AG09309 (cell line): Measurements from ENCODE around the gene ACKR3.

Experiments
- DNase-seq: peaks from one replicate; pipeline ENCODE4 v3.0.0-alpha.2; 2010; ENCODE audit warnings: low read depth
- H3K4me3 ChIP-seq: 2 replicates; pipeline ENCODE4 v1.5.1; 2011; ENCODE audit warnings: mild to moderate bottlenecking, low read depth, low read length, moderate library complexity; ENCODE audit not compliant: control insufficient read depth
- TF ChIP-seq, protein P1 (sequence below): IDR thresholded peaks from 2 replicates; pipeline ENCODE4 v1.5.1; 2011; ENCODE audit warnings: mild to moderate bottlenecking, low read depth, low read length, inconsistent platforms; ENCODE audit not compliant: insufficient read depth, control insufficient read depth; ENCODE audit errors: missing control alignments

The ACKR3 gene

GRCh38 chr2:236582968-236583367, 13.3 kb downstream of the ACKR3 start:
- TF ChIP-seq, protein P1, sequence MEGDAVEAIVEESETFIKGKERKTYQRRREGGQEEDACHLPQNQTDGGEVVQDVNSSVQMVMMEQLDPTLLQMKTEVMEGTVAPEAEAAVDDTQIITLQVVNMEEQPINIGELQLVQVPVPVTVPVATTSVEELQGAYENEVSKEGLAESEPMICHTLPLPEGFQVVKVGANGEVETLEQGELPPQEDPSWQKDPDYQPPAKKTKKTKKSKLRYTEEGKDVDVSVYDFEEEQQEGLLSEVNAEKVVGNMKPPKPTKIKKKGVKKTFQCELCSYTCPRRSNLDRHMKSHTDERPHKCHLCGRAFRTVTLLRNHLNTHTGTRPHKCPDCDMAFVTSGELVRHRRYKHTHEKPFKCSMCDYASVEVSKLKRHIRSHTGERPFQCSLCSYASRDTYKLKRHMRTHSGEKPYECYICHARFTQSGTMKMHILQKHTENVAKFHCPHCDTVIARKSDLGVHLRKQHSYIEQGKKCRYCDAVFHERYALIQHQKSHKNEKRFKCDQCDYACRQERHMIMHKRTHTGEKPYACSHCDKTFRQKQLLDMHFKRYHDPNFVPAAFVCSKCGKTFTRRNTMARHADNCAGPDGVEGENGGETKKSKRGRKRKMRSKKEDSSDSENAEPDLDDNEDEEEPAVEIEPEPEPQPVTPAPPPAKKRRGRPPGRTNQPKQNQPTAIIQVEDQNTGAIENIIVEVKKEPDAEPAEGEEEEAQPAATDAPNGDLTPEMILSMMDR, result no peak
- DNase-seq, result no peak
- H3K4me3 ChIP-seq, result no peak overlapping the region

DNA sequence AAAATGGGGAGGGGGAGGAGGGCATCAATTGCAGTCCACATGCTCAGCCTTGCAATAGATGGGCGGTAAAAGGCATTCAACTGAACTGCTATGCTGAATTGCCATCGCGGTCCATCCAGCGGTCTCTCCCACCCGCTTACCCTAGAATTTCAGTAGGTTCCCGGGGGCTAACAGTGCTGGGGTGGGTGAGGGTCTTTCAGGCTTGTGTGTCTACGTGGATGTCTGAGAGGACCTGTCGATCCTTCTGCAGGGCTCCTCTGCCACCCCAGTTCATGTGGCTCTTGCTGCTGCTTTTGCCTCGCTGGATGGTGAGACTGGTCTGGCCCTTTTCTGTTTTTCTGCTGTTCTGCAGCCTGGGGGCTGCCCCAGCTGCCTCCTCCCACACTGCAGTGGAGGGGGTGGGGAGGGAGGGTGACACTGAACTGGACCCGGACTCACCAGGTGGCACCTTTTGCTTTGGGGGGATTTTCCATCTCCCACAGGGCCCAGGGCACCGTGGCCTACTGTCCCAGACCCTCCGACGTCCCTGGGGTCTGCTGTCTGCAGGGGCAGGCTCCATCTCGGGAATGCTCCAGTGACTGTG, 14.1 kb downstream of the ACKR3 start:
- no peak for DNase-seq
- TF ChIP-seq, protein P1, result no peak

GRCh38 chr2:236584521-236585384, 15.1 kb downstream of the ACKR3 start:
- TF ChIP-seq, protein P1, result no peak

More for the DNA sequence above, 14.1 kb downstream of the ACKR3 start:
- no peak overlapping the region for H3K4me3 ChIP-seq

DNA sequence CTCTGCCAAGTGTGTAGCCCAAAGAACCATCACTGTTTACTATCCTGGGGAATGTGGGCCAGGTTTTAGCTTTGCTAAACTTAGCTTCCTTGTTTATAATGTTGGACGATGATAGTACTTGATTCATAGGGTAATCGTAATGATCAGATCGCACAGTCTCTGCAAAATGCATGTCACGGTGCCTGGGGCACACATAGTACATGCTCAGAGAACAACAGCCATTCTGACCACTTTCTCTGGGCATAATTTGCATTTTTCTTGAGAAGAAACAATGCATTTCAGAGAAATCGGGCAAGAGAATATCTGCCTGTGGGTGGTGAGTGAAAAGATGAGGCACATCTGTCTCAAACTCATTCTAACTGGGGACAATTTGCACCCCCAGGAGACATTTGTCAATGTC, 16.3 kb downstream of the ACKR3 start:
- TF ChIP-seq, protein P1, result no peak
- no peak for DNase-seq
- H3K4me3 ChIP-seq, result no peak overlapping the region

More at GRCh38 chr2:236584521-236585384, 15.1 kb downstream of the ACKR3 start:
- H3K4me3 ChIP-seq, result no peak overlapping the region
- no peak for DNase-seq

- TF ChIP-seq, protein P1, result no peak
- no peak for DNase-seq
- H3K4me3 ChIP-seq, result no peak overlapping the region
Observed at GRCh38 chr2:236587861-236588815, 18.5 kb downstream of the ACKR3 start.

DNA sequence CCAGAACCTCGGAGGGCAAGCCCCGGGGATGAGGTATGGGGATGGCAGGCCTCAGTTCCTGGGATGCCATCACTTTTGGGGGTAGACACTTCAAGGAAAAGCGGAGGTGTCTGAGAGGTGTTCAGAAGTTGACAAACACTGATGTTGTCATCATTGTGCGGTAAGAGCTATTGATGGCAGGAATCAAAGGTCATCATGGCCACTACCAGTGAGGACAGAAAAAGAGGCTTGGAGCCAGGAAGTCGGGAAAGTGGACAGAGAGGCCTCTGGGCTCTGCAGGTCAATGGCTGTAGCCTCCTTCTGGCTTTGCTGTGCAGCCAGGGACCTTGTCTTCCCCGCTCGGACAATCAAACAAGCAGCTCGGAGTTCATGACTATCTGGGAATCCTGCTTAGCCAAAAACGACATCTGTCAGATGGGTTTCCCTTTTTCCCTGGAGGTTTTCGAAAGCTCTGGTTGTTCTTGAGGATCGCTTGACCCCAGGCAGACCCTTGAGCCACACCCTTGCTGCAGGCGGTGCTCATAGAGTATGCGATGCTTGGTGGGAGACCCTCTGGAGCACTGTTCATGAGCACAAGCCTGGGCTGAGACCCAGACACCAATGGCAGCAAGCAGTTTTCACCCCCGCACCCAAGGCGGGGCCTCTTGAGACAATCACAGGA, 19.4 kb downstream of the ACKR3 start:
- H3K4me3 ChIP-seq, result no peak overlapping the region
- TF ChIP-seq, protein P1, result no peak
- DNase-seq, result no peak
